Naive thymus-derived CD4-positive, alpha-beta T cell (primary cell): ENCODE results near the gene CXCR4. TPM values are rescaled to one million over a fixed set of nuclear protein-coding genes. Genes with fewer than 3 reads are reported as not detected.
A peak's percentile ranks its signal among the peaks of the same experiment; 100 is the strongest.

Experiments used
- ATAC-seq: fragments of 150-1000 bp; cut with Tn5 transposase; 2 replicates; pipeline ENCODE4 v1.10.0; 2021; ENCODE audit warnings: mild to moderate bottlenecking, moderate library complexity
- CTCF ChIA-PET: fragments of 350-600 bp; sonication (Branson Sonifier 250); formaldehyde crosslinking; loops from one replicate; lab custom pipeline; 2021; ENCODE audit warnings: antibody characterized with exemption; lab: Charles Lee
- POLR2A ChIA-PET: fragments of 350-600 bp; sonication (Branson Sonifier 250); formaldehyde crosslinking; loops from one replicate; lab custom pipeline; 2021; ENCODE audit warnings: antibody characterized with exemption, inconsistent platforms; lab: Charles Lee
- DNase-seq, 9 donors: peaks; one replicate each; pipeline versions ENCODE4 v3.0.0 to v3.0.0-alpha.2; 2020 to 2022; ENCODE audit warnings: mixed read lengths in 1 of 9
- H3K27ac ChIP-seq: one replicate; pipeline ENCODE4 v1.7.0; 2013; ENCODE audit warnings: mild to moderate bottlenecking, low read depth, low read length, moderate library complexity
- H3K27me3 ChIP-seq, 2 donors: one replicate each; pipeline ENCODE4 v1.7.0; 2013; ENCODE audit warnings: low read length in 2 of 2, mild to moderate bottlenecking in 2 of 2, moderate library complexity in 2 of 2; ENCODE audit not compliant: control insufficient read depth in 2 of 2, insufficient read depth in 2 of 2
- H3K36me3 ChIP-seq, 3 experiments: 1 replicate in 2 of 3; 2 replicates in 1 of 3; pipeline ENCODE4 v1.7.0; 2013; ENCODE audit warnings: low read length in 3 of 3, mild to moderate bottlenecking in 3 of 3, moderate library complexity in 1 of 3; ENCODE audit not compliant: insufficient read depth in 3 of 3, control insufficient read depth in 2 of 3
- H3K4me1 ChIP-seq, 2 donors: one replicate each; pipeline ENCODE4 v1.7.0; 2013; ENCODE audit warnings: low read length in 2 of 2, mild to moderate bottlenecking in 2 of 2, moderate library complexity in 1 of 2; ENCODE audit not compliant: control insufficient read depth in 2 of 2, insufficient read depth in 2 of 2
- H3K4me3 ChIP-seq: 2 replicates; pipeline ENCODE4 v1.7.0; 2013; ENCODE audit warnings: mild to moderate bottlenecking, low read length
- H3K9me3 ChIP-seq, 3 experiments: 1 replicate in 2 of 3; 2 replicates in 1 of 3; pipeline ENCODE4 v1.7.0; 2013; ENCODE audit warnings: low read length in 3 of 3; ENCODE audit not compliant: control insufficient read depth in 2 of 3
- H3K27ac Mint-ChIP-seq, 9 donors: one replicate each; pipeline ENCODE4 v1.8.0; 2020 to 2022; ENCODE audit warnings: mixed read lengths in 9 of 9, mild to moderate bottlenecking in 8 of 9, moderate library complexity in 5 of 9, inconsistent platforms in 2 of 9
- H3K27me3 Mint-ChIP-seq, 5 donors: one replicate each; pipeline ENCODE4 v1.8.0; 2021 to 2022; ENCODE audit warnings: mixed read lengths in 5 of 5, mild to moderate bottlenecking in 1 of 5
- H3K36me3 Mint-ChIP-seq, 5 donors: one replicate each; pipeline ENCODE4 v1.8.0; 2020 to 2022; ENCODE audit warnings: mixed read lengths in 5 of 5, mild to moderate bottlenecking in 3 of 5, inconsistent platforms in 1 of 5
- H3K4me1 Mint-ChIP-seq, 7 donors: one replicate each; pipeline ENCODE4 v1.8.0; 2020 to 2022; ENCODE audit warnings: mixed read lengths in 7 of 7, mild to moderate bottlenecking in 3 of 7, inconsistent platforms in 1 of 7
- H3K4me3 Mint-ChIP-seq, 10 donors: one replicate each; pipeline ENCODE4 v1.8.0; 2020 to 2022; ENCODE audit warnings: mild to moderate bottlenecking in 10 of 10, mixed read lengths in 10 of 10, moderate library complexity in 6 of 10, inconsistent platforms in 2 of 10
- H3K9me3 Mint-ChIP-seq, 11 donors: one replicate each; pipeline ENCODE4 v1.8.0; 2020 to 2022; ENCODE audit warnings: mixed read lengths in 11 of 11, mild to moderate bottlenecking in 4 of 11, inconsistent platforms in 1 of 11, moderate library complexity in 1 of 11
- intact Hi-C, 2 donors: fragments of 100-400 bp; cut with micrococcal nuclease; formaldehyde crosslinking; loops; one replicate each; pipeline ENCODE4 v1.15.1; 2023
- polyA plus RNA-seq, 2 donors: library from polyadenylated mRNA; unstranded; fragments of 300-500 nt; fragmentation: Illumina TruSeq; gene quantifications; one replicate each; pipeline ENCODE4 v1.2.3, GENCODE V29; 2021
- total RNA-seq, 6 experiments: library from RNA in 5 of 6; stranded (reverse) in 5 of 6; gene quantifications; 1 replicate in 5 of 6; 2 replicates in 1 of 6; pipeline ENCODE4 v1.2.3 and lab custom pipeline; 2021 to 2026

The CXCR4 gene
- total and polyA plus RNA-seq, 7 experiments from 2014 or later, result 239 to 1,323 (median 368) TPM

- ATAC-seq (peak; percentile 36), DNase-seq (peak; percentile 70 to 89 (median 80))
- ChIA-PET POLR2A (interaction anchor here (0.5 to 1.7 kb wide), 28 partner anchors 9 to 387 kb away, joined by 3 to 86 read pairs (median 4); partner anchors contain the start of gene DARS1), CTCF (interaction anchor here (0.7 to 1.6 kb wide), 7 partner anchors 9 to 267 kb away, joined by 3 to 6 read pairs (median 4); no protein-coding TSS in a partner anchor)
- Histone ChIP-seq H3K9me3 (no peaks in the 10 kb centered on the region), H3K4me1 (peaks cover 36 to 39% of the 10 kb centered on the region in 2 donors), H3K27me3 (no peaks in the 10 kb centered on the region), H3K4me3 (peak overlapping the region; percentile 89), H3K36me3 (peaks cover 22 to 43% (median 23%) of the 10 kb centered on the region in 3 experiments), H3K27ac (peak overlapping the region; percentile 94)
- peaks cover 0 to 27% (median 0%) of the 10 kb centered on the region in 5 donors for H3K27me3 Mint-ChIP-seq
- H3K4me1 Mint-ChIP-seq, result peaks cover 17 to 68% (median 62%) of the 10 kb centered on the region in 7 donors
- peaks cover 18 to 49% (median 37%) of the 10 kb centered on the region in 5 donors for H3K36me3 Mint-ChIP-seq
- H3K9me3 Mint-ChIP-seq, result peaks cover 0 to 32% (median 0%) of the 10 kb centered on the region in 11 donors
- peak overlapping the region; percentile 84 to 100 (median 98) for H3K4me3 Mint-ChIP-seq
- intact Hi-C loops, result loop anchor here (1.0 to 5.0 kb wide), 16 partner anchors 60 to 1065 kb away; partner anchors contain the start of genes DARS1 (in 2 of the 2), MCM6 (in 1 of the 2), R3HDM1 (in 1 of the 2) and RAB3GAP1 (in 1 of the 2)
- peak overlapping the region; percentile 98 to 100 (median 99) for H3K27ac Mint-ChIP-seq
Observed at GRCh38 chr2:136116813-136117390, 1.0 kb downstream of the CXCR4 start.

GRCh38 chr2:136116151-136116812, 1.7 kb downstream of the CXCR4 start:
- ATAC-seq (peak; percentile 38), DNase-seq (peak; percentile 69 to 95 (median 90))
- ChIA-PET POLR2A (interaction anchor here (0.6 to 1.7 kb wide), 17 partner anchors 9 to 264 kb away, joined by 3 to 86 read pairs (median 5); partner anchors contain the start of gene DARS1), CTCF (interaction anchor here (1.6 kb wide), 1 partner anchor 268 kb away, joined by 4 read pairs; no protein-coding TSS in a partner anchor)
- H3K4me3 ChIP-seq, result peak overlapping the region; percentile 89
- peak overlapping the region; percentile 88 to 100 (median 99) for H3K27ac Mint-ChIP-seq
- H3K4me1 ChIP-seq, result peaks cover 36 to 39% of the 10 kb centered on the region in 2 donors
- H3K4me3 Mint-ChIP-seq, result peak overlapping the region; percentile 84 to 100 (median 98)
- H3K36me3 Mint-ChIP-seq, result peaks cover 18 to 53% (median 37%) of the 10 kb centered on the region in 5 donors
- no peaks in the 10 kb centered on the region for H3K9me3 ChIP-seq
- H3K27me3 ChIP-seq, result no peaks in the 10 kb centered on the region
- peak overlapping the region; percentile 94 for H3K27ac ChIP-seq
- intact Hi-C loops, result loop anchor here (1.0 to 5.0 kb wide), 13 partner anchors 59 to 1064 kb away; partner anchors contain the start of genes DARS1 (in 1 of the 2), MCM6 (in 1 of the 2), R3HDM1 (in 1 of the 2) and RAB3GAP1 (in 1 of the 2)
- H3K36me3 ChIP-seq, result peaks cover 22 to 43% (median 23%) of the 10 kb centered on the region in 3 experiments
- peaks cover 21 to 62% (median 57%) of the 10 kb centered on the region in 7 donors for H3K4me1 Mint-ChIP-seq
- peaks cover 0 to 20% (median 0%) of the 10 kb centered on the region in 5 donors for H3K27me3 Mint-ChIP-seq
- peaks cover 0 to 31% (median 0%) of the 10 kb centered on the region in 11 donors for H3K9me3 Mint-ChIP-seq

- peak in 7 of 9 donors; percentile 13 to 59 (median 48) for DNase-seq
- Mint-ChIP-seq H3K36me3 (peaks cover 18 to 54% (median 37%) of the 10 kb centered on the region in 5 donors), H3K27ac (peak overlapping the region; percentile 88 to 100 (median 99))
Observed at GRCh38 chr2:136115183-136115761, 2.7 kb downstream of the CXCR4 start.

GRCh38 chr2:136114382-136114781, 3.6 kb downstream of the CXCR4 start:
- H3K27me3 Mint-ChIP-seq, result peaks cover 0 to 1% (median 0%) of the 10 kb centered on the region in 5 donors
- H3K27ac Mint-ChIP-seq, result peak overlapping the region in 8 of 9 donors; percentile 60 to 100 (median 86)
- peaks cover 21 to 48% (median 44%) of the 10 kb centered on the region in 7 donors for H3K4me1 Mint-ChIP-seq
- H3K4me3 ChIP-seq, result peak overlapping the region; percentile 21
- POLR2A ChIA-PET, result interaction anchor here (1.0 to 2.7 kb wide), 10 partner anchors 11 to 270 kb away, joined by 3 to 10 read pairs (median 5); partner anchors contain the start of gene DARS1
- peaks cover 22 to 43% (median 23%) of the 10 kb centered on the region in 3 experiments for H3K36me3 ChIP-seq
- peaks cover 21 to 30% of the 10 kb centered on the region in 2 donors for H3K4me1 ChIP-seq
- H3K4me3 Mint-ChIP-seq, result peak overlapping the region; percentile 39 to 100 (median 96)
- ATAC-seq (no peak), DNase-seq (peak in 4 of 9 donors; percentile 35 to 43 (median 40))
- no peaks in the 10 kb centered on the region for H3K9me3 ChIP-seq
- peak overlapping the region; percentile 94 for H3K27ac ChIP-seq
- H3K9me3 Mint-ChIP-seq, result peaks cover 0 to 31% (median 0%) of the 10 kb centered on the region in 11 donors
- H3K27me3 ChIP-seq, result no peaks in the 10 kb centered on the region
- CTCF ChIA-PET, result no interaction called here
- intact Hi-C loops, result no loop called here
- peaks cover 18 to 52% (median 37%) of the 10 kb centered on the region in 5 donors for H3K36me3 Mint-ChIP-seq

More at GRCh38 chr2:136115183-136115761, 2.7 kb downstream of the CXCR4 start:
- no peaks in the 10 kb centered on the region for H3K27me3 ChIP-seq
- CTCF ChIA-PET, result no interaction called here
- Mint-ChIP-seq H3K9me3 (peaks cover 0 to 31% (median 0%) of the 10 kb centered on the region in 11 donors), H3K27me3 (peaks cover 0 to 10% (median 0%) of the 10 kb centered on the region in 5 donors), H3K4me1 (peaks cover 23 to 57% (median 52%) of the 10 kb centered on the region in 7 donors), H3K4me3 (peak overlapping the region; percentile 84 to 100 (median 98))
- peaks cover 22 to 43% (median 23%) of the 10 kb centered on the region in 3 experiments for H3K36me3 ChIP-seq
- POLR2A ChIA-PET, result interaction anchor here (1.0 to 2.7 kb wide), 8 partner anchors 10 to 269 kb away, joined by 3 to 10 read pairs (median 6); partner anchors contain the start of gene DARS1
- ATAC-seq, result no peak
- H3K4me3 ChIP-seq, result peak overlapping the region; percentile 89
- intact Hi-C loops, result loop anchor here (5.0 kb wide), 2 partner anchors 373 to 1063 kb away; partner anchors contain the start of genes RAB3GAP1 (in 1 of the 2) and UBXN4 (in 1 of the 2)
- H3K4me1 ChIP-seq, result peaks cover 30 to 38% of the 10 kb centered on the region in 2 donors
- H3K9me3 ChIP-seq, result no peaks in the 10 kb centered on the region
- peak overlapping the region; percentile 94 for H3K27ac ChIP-seq

GRCh38 chr2:136113209-136113971, 4.6 kb downstream of the CXCR4 start:
- intact Hi-C loops, result no loop called here
- DNase-seq, result peak in 5 of 9 donors; percentile 31 to 58 (median 37)
- Mint-ChIP-seq H3K4me1 (peaks cover 21 to 52% (median 42%) of the 10 kb centered on the region in 7 donors), H3K27me3 (peaks cover 0 to 3% (median 0%) of the 10 kb centered on the region in 5 donors), H3K4me3 (peak overlapping the region; percentile 39 to 100 (median 96)), H3K9me3 (peaks cover 0 to 31% (median 0%) of the 10 kb centered on the region in 11 donors), H3K27ac (peak overlapping the region; percentile 23 to 100 (median 83)), H3K36me3 (peaks cover 18 to 52% (median 37%) of the 10 kb centered on the region in 5 donors)
- ChIA-PET POLR2A (interaction anchor here (1.0 to 2.7 kb wide), 5 partner anchors 11 to 267 kb away, joined by 3 to 10 read pairs (median 3); no protein-coding TSS in a partner anchor), CTCF (no interaction called here)
- Histone ChIP-seq H3K36me3 (peaks cover 22 to 43% (median 23%) of the 10 kb centered on the region in 3 experiments), H3K4me1 (peaks cover 20 to 30% of the 10 kb centered on the region in 2 donors), H3K27ac (no peak overlapping the region), H3K27me3 (no peaks in the 10 kb centered on the region), H3K4me3 (no peak overlapping the region), H3K9me3 (no peaks in the 10 kb centered on the region)
- no peak for ATAC-seq
